M059J (cell line): ENCODE data around the gene C5AR1. TPM values are rescaled to one million over a fixed set of nuclear protein-coding genes. Genes with fewer than 3 reads are reported as not detected.
"Not testable (repeated sequence)": the region's sequence is repeated elsewhere in the genome, so short reads cannot be mapped to it uniquely, and the experiment has no call there.

Experiments
- DNase-seq: peaks from one replicate; pipeline ENCODE4 v3.0.0-alpha.2; 2012; ENCODE audit warnings: low read depth
- total RNA-seq: library from RNA; depleted of rRNA; stranded (reverse); fragments of >200 nt; shearing (Covaris generic); gene quantifications from 2 replicates; pipeline ENCODE4 v1.2.3, GENCODE V29; 2014; rRNA removed

C5AR1 gene
- total RNA-seq = 0.05 TPM in 1 of 2 replicates, not detected in the other

GRCh38 chr19:47309608-47310007 is at the start of gene C5AR1:
C5AR1 (plus strand) TSS chr19:47309861; CDS start chr19:47309896, 35 bp downstream.
- DNase-seq = peak; percentile 29

GRCh38 chr19:47260476-47260875 is 49.2 kb upstream of the C5AR1 start:
- DNase-seq = no peak

GRCh38 chr19:47261946-47262793 is 47.5 kb upstream of the C5AR1 start:
- not testable (repeated sequence) for DNase-seq

GRCh38 chr19:47264629-47265028 is 45.0 kb upstream of the C5AR1 start:
- DNase-seq = no peak

GRCh38 chr19:47266401-47266941 is 43.2 kb upstream of the C5AR1 start:
- DNase-seq = no peak

- no peak for DNase-seq
Measured at GRCh38 chr19:47267350-47267759, 42.3 kb upstream of the C5AR1 start.

- no peak for DNase-seq
Measured at GRCh38 chr19:47268028-47268427, 41.6 kb upstream of the C5AR1 start.

- DNase-seq = no peak
Measured at GRCh38 chr19:47269596-47269995, 40.1 kb upstream of the C5AR1 start.

GRCh38 chr19:47270408-47270807 is 39.3 kb upstream of the C5AR1 start:
- no peak for DNase-seq

GRCh38 chr19:47271949-47272348 is 37.7 kb upstream of the C5AR1 start:
- DNase-seq = no peak

GRCh38 chr19:47272448-47273312 is 37.0 kb upstream of the C5AR1 start:
- DNase-seq = no peak

- DNase-seq = peak; percentile 92
Measured at GRCh38 chr19:47273313-47274070, 36.2 kb upstream of the C5AR1 start.

- DNase-seq = peak; percentile 93
Measured at GRCh38 chr19:47274071-47274890, 35.4 kb upstream of the C5AR1 start, which contains the start of gene INAFM1. INAFM1 (plus strand) TSS chr19:47274885; CDS start chr19:47274920, 35 bp downstream.

GRCh38 chr19:47274891-47275761 is 34.5 kb upstream of the C5AR1 start:
- no peak for DNase-seq

- DNase-seq = peak; percentile 62
Measured at GRCh38 chr19:47275791-47276461, 33.7 kb upstream of the C5AR1 start.

- not testable (repeated sequence) for DNase-seq
Measured at GRCh38 chr19:47276513-47276912, 33.1 kb upstream of the C5AR1 start.

- DNase-seq = peak; percentile 35
Measured at GRCh38 chr19:47280183-47280797, 29.4 kb upstream of the C5AR1 start.

- no peak for DNase-seq
Measured at GRCh38 chr19:47283405-47284059, 26.1 kb upstream of the C5AR1 start.
